HG02610 (cell line): Measurements from ENCODE around the gene CRY1.
A peak's percentile ranks its signal among the peaks of the same experiment; 100 is the strongest.

ENCODE experiments used
- ATAC-seq: cut with Tn5 transposase; IDR thresholded peaks from one replicate; pipeline ENCODE4 v1.9.1; 2021; ENCODE audit warnings: mild to moderate bottlenecking, moderate library complexity; ENCODE audit not compliant: unreplicated experiment

Gene CRY1

DNA sequence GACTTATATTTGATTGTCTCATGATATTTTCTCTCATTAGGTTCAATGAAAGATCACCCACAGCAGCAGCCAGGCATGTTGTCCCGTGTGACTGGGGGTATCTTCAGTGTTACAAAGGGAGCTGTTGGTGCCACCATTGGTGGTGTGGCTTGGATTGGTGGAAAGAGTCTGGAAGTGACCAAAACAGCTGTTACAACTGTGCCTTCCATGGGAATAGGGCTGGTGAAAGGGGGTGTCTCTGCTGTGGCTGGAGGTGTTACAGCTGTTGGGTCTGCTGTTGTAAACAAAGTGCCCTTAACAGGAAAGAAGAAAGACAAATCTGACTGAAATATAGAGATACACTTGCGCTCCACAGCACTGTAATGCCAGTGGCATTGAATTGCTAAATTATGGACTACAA lies 122.3 kb downstream of the CRY1 start:
- ATAC-seq: no peak

DNA sequence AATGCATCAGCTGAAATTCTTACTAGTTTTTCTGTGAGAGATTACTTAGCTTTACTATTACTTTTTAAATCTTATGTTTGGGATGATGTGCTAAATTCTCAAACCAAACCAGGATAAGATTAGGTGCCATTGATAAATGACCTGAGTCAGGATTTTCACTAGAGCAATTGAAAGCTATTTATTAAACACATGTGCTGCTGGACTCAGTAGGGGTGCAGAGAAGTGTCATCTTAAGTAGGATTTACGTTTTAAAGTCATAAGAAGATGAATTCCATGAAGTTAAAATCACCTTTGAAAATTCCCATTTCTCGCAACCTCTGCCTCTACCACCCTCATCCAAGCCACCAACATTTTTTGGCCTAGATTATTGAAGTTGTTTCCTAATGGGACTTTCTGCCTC lies 128.8 kb downstream of the CRY1 start:
- no peak for ATAC-seq

DNA sequence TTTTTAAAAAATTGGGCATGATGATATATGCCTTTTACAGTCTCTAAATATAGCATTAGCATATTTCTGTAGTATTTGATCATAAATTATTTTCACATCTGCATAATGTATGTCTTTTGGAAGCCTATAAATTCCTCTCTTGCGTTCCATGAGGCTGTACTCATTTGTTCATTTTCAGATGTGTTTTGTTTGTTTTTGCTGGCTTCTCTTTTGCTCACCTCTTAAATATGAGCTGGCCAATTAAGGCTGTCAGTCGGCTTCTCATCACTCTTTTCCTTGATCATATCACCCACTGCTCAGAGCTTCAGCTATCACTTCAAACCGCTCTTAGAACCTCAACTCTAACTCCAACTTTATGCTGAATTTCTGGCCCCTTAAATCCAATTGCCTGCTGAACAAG lies 131.1 kb downstream of the CRY1 start:
- no peak for ATAC-seq

DNA sequence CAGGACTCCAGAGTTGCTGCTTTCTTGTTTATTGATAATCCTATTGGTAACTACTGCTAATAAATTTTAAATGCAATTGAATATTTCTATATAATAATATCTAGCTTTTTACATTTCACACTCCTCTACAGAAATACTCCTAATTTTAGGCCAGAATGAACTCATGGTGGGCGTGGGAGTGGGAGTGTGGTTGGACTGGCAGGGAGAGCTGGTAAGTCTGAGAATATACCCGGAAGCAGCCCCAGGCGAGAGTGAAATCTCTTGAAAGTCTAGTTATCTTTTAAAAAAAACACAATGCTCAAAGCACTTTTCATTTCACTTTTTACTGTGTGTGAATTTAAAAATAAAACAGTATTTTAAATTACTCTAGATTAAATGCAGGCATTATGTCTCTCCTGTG lies 132.9 kb downstream of the CRY1 start:
- ATAC-seq: no peak

DNA sequence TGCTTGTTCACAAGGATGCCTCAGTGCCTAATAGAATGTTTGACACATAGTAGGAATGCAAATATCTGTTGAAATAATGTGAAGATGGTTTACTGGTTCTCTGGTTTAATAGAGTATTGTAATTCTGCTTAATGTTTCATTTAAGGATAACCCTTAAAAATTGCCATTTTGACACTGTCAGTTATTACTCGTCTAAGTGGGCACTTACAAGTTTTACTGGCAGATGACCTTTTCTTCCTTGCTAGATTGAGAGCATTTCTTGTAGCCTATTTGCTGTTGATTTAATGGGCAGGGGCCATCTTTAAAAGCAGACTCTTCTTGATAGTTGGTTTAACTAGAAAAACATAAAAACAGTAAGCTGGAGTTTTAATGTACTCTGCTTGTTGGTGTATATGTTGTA lies 135.8 kb downstream of the CRY1 start:
- ATAC-seq: no peak

DNA sequence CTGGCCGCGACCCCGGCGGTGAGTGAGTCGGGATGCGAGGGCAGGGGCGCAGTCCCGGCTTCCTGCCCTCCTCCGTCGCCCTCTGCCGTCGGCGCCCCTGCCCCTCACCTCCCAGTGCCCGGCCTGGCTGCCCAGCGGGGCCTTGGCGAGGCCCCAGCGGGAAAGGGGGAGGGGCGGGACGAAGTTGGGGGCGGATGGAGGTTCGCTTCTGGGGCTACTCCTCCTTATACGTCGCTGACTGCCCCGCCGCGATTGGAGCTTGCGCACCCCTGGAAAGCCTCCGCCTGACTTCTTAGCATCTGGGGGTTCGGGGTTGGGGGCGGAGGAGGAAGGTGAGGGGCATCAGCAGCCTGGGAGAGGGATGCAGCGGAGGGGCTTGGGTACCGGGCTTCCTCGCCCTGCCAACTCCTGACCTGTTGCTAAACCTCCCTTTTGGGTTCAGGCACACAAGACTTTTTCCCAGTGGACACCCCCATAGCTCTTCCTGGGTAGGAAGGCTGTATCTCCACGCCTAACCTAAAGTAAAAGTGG lies 137.2 kb downstream of the CRY1 start:
- ATAC-seq: peak; percentile 26

DNA sequence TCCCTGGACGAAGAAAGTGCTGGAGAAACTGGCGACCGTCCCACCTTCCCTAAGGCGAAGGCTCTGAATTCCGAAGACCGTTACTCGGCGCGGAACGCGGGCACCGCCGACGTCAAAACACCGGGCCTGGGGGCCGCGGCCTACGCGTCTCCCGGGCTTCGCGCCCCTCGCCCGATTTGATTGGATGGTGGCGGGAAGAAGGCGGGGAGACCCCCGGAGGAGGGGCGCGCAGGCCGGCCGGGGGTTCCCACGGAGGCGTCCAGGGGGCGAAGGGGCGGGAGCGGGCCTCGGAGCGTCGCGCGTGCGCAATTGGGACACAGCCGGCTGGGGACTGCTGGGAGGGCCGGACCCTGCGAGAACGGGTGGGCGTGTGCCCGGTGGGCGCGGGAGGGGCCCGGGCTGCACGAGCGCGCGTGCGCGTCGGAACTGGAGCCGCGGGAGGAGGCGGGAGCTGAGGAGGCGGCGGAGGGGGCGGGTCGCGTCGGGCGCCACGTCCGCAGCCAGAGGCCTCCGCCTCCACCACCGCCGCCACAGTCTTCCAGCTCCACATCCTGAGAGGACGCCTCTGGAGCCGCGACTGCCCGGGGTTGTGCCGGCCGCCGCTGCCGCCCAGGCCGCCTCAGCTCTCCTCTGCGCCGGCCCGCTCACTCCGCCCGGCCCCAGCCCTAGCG lies 137.8 kb downstream of the CRY1 start, which contains the start of gene TMEM263:
Gene TMEM263 (plus strand): TSS at position 531 of the 671 bp plus-strand sequence. CDS start 11,210 bp downstream, outside the sequence.
- peak; percentile 81 for ATAC-seq

DNA sequence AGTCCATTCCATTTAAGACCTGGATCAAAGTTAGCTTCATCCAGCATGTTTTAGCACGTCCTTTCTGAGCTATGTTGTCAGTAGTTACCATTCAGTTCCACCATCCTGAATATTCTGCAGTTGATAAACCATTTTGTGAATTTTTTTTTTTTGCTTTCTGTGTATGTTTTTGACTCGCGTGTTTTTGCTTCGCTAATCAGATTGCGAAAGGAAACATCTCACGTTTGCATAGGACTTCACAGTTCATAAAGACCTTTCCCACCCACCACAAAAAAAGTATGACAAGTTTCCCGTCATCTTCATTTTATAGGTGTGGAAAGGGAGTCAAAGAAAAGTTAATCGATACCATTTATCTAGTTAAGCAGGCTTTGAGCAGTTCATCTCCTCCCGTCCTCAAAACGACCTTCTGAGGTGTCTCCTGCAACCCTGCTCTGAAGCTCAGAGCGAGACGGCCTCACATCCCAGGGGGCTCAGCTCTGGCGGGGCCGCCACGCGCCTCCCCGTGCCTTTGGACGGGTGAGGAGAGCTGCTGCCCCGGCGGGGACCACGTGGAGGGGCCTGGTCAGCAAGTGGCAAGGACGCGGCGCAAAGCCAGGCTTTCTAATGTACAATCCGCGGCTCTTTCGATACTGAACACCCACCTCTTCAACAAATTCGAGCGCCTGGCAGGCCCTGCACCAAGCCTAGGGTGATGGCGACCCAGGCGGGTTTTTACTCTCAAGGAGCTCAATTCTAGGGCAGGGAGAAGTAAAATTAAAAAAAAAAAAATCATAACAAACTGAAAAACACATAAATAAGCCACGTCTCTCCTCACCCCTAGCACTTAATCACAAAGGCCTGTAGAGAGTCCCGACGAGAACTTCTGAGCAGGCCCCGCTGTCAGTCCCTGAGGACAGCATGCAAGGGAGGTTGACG lies 138.6 kb downstream of the CRY1 start:
- ATAC-seq: no peak

DNA sequence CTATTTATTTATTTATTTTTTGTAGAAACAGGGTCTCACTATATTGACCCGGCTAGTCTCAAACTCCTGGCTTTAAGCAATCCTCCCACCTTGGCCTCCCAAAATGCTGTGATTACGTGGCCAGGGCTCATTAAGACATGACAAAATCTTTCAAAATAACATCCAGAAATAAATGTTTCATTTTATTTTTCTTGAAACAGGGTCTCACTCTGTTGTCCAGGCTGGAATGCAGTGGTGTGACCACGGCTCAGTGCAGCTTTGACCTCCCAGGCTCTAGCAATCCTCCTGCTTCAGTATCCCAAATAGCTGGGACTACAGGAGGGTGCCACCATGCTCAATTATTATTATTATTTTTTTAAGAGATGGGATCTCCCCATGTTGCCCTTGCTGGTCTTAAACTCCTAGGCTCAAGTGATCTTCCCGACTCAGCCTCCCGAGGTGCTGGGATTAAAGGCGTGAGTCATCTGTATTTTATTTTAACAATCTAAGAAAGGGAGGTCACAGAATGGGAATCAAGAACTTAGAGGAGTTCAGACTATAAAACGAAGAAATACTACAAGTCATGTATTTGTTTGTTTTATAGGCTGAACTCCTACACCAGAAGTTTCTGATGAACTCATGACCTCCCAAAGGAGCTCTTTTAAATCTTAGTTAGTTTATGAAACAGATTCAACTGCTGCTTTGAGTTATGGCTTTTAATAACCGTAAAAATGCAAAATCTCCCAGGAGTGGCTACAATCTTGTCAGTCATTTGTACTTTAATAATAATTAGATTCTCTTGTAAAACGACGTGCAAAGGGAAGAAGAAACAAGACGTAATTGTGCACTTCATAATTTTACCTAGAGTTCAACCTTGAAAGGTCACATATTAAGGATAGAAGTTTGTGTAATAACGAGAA lies 139.7 kb downstream of the CRY1 start:
- ATAC-seq: no peak

DNA sequence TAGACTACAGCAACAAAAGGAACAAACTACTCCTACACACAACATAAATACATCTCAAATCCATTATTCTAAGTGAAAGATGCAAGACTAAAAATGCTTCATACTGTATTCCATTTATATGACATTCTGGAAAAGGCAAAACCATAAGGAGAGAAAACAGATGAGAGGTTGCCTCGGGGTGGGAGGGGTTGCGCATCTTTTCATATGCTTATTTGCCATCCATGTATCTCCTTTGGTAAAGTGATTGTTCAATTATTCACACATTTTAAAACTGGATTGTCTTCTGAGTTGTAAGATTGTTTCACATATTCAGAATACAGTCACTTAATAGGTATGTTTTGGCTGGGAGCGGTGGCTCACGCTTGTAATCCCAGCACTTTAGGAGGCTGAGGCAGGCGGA lies 142.8 kb downstream of the CRY1 start:
- ATAC-seq: no peak

DNA sequence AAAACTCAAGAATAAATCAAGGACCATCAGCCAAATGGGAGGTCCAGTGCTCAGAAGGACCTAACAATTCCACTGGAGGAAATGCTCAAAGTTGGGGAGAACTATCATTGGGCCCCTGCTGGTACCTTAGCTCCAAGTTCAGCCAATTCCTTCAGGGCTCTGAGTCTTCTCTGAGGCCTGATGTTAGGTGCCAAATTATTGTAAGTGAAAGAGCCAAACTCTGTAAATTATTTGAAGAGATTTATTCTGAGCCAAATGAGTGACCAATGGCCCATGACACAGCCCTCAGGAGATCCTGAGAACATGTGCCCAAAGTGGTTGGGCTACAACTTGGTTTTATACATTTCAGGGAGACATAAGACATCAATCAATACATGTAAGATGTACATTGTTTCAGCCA lies 145.9 kb downstream of the CRY1 start:
- no peak for ATAC-seq

DNA sequence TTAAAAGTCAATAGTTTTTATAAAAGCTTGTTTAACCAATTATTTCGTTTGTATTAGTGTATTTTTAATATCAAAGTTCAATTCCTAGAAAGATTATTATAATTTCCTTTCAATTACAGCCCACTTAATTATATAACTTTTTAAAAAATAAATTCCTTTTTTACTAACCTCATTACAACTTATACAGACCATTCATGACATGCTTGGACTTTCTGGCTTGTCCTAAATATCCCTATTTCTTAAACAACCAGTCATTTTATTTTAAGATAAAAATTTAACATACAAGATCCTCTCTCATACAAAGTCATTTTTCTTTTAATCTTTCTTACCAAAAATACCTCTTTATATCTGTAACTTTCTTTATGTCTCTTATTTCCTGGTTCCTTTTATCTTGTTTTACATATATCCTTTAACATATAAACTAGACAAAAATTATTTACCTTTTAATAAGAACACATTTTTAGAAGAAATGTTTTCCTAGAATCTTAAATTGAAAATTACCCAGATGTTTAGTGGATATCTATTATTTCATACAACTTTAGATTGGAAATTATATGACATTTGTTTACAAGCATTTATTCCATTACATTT lies 148.0 kb downstream of the CRY1 start:
- no peak for ATAC-seq

DNA sequence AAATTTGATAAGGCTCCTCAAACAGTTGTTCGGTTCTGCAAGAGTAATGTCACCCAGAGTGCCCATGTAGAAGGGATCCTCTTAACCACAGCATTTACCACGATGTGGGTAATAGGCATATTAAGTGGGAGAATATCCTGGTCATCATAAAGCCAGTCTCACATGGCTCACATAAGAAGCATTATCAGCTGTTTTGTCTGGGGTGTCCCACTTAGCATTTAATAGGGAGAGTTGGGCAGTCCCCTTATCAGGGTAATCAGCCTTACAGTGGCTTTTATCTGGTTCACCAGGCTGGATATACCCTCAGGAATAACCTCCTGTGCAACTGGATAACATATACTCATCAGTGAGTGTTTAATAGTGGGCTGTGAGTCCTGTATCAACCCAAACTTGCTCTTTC lies 150.6 kb downstream of the CRY1 start:
- ATAC-seq: no peak

DNA sequence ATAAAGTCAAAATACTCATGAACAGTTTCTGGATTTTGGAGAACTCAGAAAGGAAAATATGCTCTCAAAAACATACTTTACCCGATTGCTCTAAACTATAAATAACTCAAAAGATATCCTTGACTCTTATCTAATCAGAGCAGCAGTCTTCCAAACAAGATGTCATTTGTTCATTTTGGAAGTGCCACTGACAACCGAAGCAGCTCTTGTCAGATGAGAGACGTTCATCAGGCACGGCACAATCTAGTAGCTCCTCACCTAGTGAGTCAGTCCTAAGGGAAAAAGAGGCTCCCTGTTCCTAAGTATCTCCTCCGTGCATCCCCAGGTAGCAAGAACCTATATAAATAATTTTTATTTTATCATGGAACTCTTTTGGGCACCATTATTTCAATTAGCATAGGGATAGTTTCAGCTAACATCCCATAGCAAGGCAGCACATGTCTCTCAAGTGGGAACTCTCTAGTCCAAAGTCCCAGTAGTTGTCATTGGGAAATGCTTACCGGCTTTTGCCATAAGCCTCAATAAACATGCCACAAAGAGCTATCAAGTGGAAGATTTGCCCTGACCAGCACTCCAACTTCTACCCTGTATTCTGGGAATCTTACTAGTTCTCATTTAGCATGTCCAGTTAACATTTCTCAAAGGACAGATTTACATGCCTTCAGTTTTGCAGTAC lies 151.7 kb downstream of the CRY1 start:
- no peak for ATAC-seq
